ENCODE data around the gene TAS2R9.

DNA sequence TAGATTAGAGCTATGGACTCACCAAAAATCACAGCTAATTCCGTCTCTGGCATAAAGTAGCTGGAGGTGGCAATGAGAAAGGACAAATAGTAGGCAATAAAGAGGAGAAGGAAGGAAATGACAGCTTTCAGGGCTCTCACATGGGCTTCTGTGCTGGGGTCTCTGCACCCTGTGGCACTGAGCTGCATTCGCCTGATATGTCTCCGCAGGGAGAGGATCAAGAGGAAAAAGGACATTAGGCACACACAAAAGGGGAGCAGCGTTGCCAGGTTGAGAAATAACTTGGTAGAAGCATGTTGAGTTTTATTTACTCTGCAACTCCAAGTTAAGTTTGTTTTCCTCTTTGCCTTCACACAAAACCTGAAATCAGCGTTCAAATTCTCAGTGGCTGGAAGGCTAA is 8.2 kb downstream of the TAS2R9 start:
- TF ChIP-seq, protein P1, sequence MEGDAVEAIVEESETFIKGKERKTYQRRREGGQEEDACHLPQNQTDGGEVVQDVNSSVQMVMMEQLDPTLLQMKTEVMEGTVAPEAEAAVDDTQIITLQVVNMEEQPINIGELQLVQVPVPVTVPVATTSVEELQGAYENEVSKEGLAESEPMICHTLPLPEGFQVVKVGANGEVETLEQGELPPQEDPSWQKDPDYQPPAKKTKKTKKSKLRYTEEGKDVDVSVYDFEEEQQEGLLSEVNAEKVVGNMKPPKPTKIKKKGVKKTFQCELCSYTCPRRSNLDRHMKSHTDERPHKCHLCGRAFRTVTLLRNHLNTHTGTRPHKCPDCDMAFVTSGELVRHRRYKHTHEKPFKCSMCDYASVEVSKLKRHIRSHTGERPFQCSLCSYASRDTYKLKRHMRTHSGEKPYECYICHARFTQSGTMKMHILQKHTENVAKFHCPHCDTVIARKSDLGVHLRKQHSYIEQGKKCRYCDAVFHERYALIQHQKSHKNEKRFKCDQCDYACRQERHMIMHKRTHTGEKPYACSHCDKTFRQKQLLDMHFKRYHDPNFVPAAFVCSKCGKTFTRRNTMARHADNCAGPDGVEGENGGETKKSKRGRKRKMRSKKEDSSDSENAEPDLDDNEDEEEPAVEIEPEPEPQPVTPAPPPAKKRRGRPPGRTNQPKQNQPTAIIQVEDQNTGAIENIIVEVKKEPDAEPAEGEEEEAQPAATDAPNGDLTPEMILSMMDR (IDR thresholded peaks at IDR 0.05) = no peak
- TF ChIP-seq POLR2A (IDR thresholded peaks at IDR 0.05) = no peak

Measured in heart left ventricle (tissue), 13 donors.